GM21737 (cell line): ENCODE results near the gene GDAP1L1.

Experiments
- ATAC-seq: cut with Tn5 transposase; IDR thresholded peaks from one replicate; pipeline ENCODE4 v1.9.1; 2021; ENCODE audit warnings: mild to moderate bottlenecking, moderate library complexity; ENCODE audit not compliant: unreplicated experiment

The GDAP1L1 gene

DNA sequence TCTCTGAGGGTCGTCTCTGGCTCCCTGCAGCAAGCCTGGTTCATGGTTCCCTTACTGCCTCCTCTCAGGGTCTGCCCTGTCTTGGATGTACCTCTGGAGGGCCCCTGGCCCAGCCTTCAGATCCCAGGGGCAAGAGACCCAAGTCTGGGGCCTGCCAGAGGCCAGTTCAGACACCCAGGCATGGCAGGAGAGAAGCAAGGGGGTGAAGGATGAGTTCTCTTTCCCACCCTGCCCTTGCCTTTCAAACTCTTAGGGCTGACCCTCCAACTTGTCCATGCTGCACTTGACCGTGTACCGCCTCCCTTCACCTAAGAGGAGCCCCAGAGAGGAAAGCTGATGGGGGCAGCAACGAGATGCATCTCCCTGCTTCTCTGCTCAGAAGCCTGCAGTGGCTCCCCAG lies 4.2 kb downstream of the GDAP1L1 start:
- no peak for ATAC-seq

DNA sequence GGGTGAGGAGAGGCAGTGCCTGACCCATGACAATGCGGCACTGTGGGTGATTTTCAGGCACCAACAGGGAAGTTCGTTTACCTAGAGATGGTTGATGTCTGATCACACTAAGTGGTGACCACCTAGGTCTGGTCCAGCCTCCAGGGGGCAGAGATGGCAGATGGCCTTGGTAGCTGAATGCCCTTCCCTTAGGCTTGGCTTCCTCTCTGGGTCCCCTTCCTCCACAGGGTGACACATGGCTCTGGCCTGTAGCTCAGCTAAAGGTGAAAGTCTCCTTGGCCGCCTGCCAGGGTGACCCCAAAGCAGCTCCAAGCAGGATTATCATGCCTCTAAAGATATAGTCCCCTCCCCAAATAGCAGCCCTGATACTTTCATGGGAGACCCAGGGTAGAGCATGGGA lies 6.4 kb downstream of the GDAP1L1 start:
- no peak for ATAC-seq

DNA sequence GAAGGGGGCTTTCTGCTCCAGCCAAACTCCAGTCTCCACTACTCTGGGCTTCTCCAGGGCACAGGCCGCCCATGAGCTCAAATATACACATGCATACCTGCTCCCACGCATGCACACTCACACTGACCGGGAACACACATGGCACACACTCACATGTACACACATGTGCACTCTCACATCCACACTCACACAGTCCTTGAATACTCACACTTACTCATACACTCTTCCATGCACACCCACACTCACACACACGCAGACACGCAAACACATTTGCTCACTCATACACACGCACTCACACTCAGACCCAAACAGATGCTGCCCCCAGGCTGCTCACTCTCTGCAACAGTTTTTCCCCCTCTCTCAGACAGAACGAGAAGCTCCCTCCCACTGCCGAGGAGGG lies 7.0 kb downstream of the GDAP1L1 start:
- ATAC-seq: no peak

DNA sequence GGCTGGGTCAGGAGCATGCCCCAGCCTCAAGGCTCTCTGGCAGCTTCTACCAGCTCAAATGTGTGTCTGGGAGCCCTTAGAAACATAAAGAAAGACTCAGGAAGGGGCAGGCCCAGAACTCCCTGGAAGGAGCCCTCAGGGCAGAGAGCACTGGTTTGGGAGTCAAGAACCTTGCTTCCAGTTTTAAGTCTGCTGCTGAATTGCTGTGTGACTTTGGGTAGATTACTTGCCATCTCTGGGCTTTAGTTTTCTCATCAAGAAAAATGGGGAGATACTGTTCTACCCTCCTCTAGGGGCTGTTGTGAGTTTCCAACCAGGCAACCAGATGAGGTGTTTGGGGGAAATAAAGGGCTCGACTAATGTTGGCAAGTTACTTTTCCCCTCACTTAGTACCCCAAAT lies 8.8 kb downstream of the GDAP1L1 start:
- ATAC-seq: no peak

DNA sequence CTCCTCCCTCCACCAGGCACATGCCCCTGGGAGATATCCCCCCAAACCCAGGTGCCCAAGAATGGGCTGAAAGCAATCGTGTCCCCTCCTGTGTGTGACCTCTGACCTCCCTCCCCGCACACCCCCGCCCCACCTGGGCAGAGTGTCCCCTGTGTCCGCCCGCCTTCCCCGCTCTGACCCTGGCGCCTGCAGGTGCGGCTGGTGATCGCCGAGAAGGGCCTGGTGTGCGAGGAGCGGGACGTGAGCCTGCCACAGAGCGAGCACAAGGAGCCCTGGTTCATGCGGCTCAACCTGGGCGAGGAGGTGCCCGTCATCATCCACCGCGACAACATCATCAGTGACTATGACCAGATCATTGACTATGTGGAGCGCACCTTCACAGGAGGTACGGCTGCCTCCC lies 9.9 kb downstream of the GDAP1L1 start:
- no peak for ATAC-seq

DNA sequence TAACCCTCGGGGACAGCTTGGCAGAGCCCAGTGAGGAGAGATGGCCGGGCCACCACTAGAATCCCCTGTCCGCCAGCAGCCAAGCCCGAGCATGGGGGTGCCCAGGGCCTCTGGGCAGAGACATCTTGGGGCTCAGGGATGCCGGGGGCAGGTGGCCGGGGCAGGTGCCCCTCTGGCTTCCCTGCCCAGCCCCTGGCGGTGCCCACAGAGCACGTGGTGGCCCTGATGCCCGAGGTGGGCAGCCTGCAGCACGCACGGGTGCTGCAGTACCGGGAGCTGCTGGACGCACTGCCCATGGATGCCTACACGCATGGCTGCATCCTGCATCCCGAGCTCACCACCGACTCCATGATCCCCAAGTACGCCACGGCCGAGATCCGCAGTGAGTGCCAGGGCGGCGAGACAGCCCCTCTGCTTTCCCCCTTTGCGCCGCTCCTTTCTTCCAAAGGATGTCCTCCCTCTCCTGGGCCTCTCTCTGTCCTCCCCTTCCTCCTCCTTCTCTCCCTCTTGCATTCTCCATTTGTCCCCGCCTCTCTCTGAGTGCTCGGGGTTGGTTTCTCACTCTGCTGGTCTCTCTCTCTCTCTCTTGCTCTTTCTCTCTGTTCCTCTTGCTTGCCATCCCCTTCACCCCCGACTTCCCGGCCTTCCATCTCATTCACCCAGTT lies 11.2 kb downstream of the GDAP1L1 start:
- ATAC-seq: no peak

DNA sequence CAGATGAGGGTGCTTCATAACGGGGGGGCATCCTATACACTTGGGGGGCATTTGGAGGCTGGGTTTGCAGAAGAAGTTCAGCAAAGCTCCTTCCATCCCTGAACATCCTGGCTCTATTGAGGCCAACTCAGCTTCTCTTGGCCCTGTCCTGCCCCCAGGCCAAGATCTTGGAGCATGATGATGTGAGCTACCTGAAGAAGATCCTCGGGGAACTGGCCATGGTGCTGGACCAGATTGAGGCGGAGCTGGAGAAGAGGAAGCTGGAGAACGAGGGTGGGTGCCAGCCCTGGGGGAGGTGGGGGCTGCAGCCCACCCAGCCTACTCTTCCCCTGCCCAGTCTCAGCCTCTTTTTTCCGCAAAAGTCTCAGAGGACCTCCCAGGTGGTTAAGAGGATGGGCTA lies 17.2 kb downstream of the GDAP1L1 start:
- no peak for ATAC-seq

DNA sequence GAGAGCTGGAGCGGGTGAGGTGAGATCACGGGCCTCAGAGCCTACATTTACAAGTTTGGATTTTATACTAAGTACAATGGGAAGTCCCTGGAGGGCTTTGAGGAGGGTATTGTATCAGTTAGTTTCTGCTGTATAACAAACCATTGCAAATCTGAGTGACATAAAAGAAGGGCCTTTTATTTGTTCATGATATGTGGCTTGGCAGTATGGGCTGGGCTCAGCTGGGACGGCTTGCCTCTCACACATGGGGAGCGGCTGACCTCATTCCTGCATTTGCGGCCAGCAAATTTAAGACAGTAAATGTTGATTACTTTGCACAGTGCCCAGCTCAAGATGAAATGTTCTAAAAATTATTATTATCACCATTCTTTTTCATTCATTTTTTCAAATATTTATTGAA lies 21.7 kb downstream of the GDAP1L1 start:
- ATAC-seq: no peak

DNA sequence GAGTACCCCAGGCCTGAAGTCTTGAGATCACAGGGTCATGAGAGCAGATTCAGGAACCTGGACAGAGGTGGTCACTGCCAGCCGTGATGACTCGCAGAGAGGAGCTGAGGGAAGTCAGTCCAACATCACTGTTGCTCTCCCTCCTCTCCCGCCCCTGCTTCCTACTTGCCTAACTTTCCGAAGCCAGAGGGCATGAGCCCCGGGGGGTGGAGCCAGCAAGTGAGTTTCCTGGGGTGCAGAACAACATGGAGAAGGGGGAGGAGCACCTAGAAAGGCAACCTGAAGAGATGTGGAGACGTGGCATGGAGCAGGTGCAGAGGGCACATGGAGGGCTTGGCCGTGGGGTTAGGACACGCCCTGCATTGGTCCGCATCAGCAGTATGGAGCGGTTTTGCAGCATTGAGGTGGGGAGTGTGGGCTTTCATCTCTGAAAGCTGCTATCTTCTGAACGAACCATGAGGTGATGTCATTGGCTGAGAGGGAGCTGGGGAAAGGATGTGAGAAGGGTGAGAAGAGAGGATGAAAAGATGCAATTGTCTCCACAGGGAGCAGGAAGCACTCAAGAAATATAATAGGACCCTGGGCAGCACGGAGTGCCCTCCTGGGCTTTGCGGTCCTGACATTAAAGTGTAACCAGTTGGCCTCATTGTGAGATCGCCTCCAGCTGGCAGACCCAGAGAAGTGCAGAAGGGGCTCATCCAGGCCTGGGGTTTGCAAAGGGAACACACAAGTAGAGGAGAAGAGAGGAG lies 25.0 kb downstream of the GDAP1L1 start:
- no peak for ATAC-seq

DNA sequence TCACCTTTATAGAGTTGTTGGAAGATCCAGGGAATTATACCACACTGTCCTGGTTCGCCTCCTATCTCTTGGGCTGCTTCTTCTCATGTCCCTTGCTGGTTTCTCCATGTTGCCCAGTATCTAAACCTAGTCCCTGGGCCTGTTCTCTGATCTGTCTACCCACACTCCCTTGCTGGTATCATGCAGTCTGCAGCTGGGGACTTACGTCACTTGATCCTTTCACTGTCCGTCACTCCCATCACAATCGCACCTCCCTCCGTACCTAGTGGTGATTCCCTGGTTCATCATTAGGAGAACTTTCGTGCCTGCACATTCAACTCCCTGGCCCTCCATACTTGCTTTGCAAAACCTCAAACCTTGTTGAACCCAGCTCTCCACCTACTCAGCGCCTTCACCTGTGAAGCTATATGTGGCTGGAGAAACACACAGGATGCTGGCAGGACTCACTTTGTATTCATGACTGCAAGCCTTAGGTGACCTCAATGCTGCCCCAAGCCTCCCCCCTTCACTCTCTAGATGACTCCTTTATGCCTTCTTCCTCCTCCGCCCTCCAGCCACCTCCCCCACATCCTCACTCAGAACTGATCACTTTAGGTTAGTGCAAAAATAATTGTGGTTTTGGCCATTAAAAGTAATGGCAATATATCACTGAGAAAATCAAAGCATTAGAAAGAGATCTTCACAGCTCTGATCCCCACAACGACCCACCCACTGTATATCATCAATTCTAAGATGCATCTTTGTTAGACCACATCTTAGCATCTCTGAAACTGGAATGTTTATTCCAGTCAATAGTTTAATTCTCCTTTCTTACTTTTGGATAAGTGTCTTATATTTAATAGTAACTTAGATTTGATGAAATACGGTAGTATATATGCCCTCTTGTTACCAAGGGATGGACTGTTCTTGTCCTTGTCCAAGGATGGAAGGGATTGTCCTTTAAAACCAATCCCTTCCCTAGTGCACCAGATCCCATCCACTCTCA lies 26.4 kb downstream of the GDAP1L1 start:
- ATAC-seq: no peak

DNA sequence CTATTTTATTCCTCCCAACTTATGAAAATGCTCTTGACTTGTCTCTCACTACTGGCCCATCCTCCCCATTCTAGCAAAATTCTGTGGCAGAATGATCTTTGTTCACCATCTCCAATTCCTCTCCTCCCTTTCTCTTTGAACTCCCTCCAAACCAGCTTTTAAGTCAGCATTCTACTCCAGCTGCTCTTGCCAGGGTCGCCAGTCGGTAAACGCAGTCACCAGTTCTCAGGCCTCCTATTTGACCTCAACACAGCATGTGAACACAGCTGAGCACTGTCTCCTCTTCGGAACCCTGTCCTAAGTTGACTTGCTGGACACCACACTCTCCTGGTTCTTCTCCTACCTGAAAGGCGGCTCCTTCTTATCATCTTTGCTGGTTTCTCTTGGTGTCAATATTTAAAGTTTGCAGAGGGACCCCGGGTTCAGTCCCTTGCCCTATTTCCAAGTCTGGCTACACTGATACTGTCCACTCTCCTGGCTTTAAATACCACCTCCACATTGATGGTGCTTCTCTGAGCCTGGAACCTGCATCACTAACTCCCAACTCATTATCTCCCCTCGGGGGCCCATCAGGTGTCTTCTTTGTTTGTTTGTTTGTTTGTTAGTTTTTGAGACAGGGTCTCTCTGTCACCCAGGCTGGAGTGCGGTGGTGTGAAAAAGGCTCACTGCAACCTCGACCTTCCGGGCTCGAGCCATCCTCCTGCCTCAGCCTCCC lies 27.4 kb downstream of the GDAP1L1 start:
- no peak for ATAC-seq

DNA sequence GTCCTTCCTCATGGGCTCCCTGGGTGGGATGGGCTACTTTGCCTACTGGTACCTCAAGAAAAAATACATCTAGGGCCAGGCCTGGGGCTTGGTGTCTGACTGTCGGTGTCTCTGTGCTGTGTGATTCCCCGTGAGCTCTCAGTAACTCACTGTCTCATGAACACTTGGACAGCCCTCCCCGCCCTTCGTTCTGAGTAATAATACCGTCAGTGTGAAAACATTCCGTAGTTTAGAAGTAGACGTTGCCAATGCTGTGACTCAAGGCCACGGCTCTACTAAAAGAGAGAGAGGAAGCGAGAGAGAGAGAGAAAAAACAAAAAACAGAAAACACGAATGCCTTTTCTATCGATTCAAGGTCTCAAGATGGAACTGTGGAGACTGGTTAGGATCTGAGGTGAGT lies 32.1 kb downstream of the GDAP1L1 start:
- no peak for ATAC-seq

DNA sequence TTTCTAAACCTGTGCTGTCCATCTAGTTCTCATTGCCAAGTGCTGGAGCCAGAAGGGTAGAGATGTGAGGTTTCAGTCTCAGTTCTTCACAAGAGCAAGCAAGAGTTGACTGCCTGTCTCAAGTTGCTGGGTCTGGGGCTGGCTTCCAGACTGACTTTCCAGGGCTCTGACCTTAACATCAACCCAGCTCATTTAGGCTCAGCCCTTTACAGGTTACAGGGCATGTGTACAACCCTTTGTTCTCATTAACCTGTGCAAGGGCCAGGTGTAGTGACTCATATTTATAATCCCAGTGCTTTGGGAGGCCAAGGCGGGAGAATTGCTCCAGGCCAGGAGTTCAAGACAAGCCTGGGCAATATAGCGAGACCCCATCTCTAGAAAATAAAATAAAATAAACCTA lies 33.3 kb downstream of the GDAP1L1 start:
- no peak for ATAC-seq

DNA sequence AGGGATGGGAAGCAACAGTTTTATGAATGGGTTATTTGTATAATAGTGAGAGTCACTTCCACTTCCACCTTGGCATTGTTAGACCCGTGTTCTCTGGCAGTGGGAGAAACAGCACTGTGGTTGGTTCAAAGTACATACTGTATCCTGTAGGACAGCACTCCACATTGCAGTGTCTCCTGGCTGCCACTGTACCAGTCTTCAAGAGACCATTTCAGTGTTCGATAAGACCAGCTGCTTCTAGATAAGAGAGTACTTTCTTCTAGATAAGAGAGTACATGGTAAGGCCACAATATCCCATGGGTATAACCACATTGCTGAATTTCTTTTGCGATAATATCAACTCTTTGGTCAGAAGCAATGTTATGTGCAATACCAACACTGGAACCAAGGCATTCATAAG lies 35.1 kb downstream of the GDAP1L1 start:
- no peak for ATAC-seq

DNA sequence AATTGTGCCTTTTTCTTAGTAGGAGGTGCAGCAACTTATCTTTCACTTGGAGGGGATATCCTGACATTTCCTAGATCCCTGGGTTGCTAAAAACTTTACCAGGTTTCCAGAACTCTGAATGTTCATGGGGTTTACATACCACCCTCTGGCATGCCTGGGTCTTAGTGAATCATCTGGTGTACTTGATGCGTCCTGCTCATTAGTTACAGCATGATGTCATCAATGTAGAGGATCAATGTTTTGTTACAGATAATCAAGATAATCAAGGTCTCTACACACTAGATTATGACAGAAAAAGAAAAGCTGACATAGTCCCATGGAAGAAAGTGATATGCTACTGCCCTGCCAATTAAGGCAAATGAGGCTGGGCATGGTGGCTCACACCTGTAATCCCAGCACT lies 36.9 kb downstream of the GDAP1L1 start:
- no peak for ATAC-seq

DNA sequence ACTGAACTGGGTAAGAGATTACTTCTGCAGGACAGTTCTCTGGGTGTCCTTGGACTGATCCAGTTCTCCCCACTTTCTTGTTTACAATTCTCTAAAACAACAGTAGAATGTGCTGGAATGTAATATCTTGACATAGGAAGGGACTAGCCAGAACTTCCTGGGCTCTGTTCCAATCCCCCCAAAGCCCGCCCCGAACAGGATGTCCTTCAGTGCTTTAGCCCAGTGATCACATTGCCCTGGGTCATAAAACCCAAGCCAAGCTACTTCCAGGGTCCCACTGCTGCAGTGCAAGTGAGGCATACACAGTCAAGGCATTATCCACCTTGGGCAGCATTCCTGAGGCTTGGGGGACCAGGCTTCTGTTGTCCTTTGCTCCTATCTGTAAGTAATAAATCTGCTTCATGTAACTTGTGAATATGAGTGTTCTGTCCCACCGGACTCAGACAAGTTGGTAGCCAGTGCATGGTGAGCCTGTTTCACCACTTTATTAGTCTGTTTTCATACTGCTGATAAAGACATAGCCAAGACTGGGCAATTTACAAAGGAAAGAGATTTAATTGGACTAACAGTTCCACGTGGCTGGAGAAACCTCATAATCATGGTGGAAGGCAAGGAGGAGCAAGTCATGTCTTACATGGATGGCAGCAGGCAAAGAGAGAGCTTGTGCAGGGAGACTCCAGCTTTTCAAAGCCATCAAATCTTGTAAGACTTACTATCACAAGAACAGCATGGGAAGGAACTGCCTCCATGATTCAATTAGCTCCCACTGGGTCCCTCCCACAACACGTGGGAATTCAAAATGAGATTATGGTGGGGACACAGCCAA lies 40.4 kb downstream of the GDAP1L1 start:
- ATAC-seq: no peak

DNA sequence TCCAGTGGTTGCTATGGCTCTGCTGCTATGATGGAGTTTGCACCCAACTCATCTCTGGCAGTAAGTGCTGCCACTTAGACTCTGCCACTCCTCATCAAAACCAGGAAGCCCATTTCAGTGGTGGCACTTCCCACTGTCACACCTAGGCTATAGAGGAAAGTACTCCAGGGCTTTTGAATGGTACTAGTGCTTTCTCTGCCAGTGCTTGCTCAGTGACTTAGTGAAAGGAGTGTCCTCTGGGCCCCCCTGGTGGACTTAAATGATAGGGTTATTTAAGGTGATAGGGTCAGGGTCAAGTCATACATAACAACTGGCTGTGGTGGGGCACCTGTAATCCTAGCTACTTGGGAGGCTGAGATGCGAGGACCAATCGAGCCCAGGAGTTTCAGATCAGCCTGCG lies 41.1 kb downstream of the GDAP1L1 start:
- ATAC-seq: no peak

DNA sequence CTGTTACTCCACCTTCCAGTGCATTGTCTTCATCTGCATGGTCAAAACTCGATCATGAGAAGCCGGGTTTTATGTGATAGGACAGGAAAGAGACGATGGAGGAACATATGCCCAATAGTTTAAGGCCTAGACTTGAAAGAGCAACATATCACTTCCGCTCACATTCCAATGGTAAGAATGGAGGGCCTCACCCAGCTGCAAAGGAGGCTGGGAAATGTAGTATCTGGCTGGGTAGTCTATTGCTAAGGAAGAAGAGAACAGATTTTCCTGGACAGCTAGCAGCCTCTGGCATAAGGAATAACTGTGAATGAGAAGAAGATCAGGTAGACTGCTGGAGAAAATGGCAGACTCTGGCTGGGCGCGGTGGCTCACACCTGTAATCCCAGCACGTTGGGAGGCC lies 44.6 kb downstream of the GDAP1L1 start:
- no peak for ATAC-seq

DNA sequence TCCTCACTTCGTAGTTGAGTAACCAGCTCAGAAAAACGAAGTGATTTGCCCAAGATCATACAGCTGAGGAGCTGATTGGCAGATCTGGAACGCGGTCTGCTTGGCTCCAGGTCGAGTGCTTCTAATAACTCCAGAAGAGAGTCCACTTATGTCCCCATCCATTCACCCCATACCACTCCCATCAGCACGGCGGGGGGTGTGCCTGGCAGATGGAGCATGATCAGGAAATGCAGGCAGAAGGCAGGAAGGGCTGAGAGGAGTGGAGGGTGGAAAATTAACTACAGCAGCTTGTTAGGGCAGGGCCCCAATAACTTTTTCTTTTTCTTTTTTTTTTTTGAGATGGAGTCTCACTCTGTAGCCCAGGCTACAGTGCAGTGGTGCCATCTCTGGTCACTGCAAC lies 48.9 kb downstream of the GDAP1L1 start:
- ATAC-seq: no peak

DNA sequence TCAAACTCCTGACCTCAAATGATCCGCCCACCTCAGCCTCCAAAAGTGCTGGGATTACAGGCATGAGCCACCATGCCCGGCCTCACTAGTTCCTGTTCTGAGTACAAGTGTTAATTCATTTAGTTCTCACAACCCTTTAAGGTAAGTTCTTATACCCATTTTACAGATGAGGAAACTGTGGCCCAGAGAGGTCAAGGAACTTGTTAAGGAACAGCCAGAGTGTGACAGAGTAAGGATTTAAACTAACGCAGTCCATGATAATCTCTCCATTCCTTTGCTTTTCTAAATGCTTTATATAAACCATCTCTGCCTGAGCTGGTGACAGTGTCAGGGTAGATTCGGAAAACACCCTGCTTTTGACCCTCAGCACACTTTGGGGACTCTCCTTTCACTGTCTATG lies 50.6 kb downstream of the GDAP1L1 start:
- no peak for ATAC-seq
